ENCODE measurements around the gene PLK1. TPM values are rescaled to one million over a fixed set of nuclear protein-coding genes. Genes with fewer than 3 reads are reported as not detected.
A peak's percentile ranks its signal among the peaks of the same experiment; 100 is the strongest.

Gene PLK1
- polyA plus RNA-seq, 1 experiment, result 11.6 TPM

- ChIA-PET POLR2A (interaction anchor here (0.7 to 1.8 kb wide), 4 partner anchors 9 to 15 kb away, joined by 3 to 9 read pairs (median 6); no protein-coding TSS in a partner anchor), CTCF (interaction anchor here (1.5 to 3.9 kb wide), 3 partner anchors 11 to 838 kb away, joined by 3 to 15 read pairs (median 14); no protein-coding TSS in a partner anchor)
- H3K27me3 ChIP-seq (ENCODE audit: control insufficient read depth, insufficient read depth, low read length), result no peaks in the 10 kb centered on the region
- no peaks in the 10 kb centered on the region; the same call in 1 of the 2 replicates for H3K9me3 ChIP-seq (ENCODE audit: control insufficient read depth, insufficient read depth, low read length)
- no peak for DNase-seq (ENCODE audit: low read depth, low spot score)
- peak overlapping the region; percentile 67 for H3K4me3 ChIP-seq (ENCODE audit: low read depth, low read length)
- TF ChIP-seq CTCF (IDR thresholded peaks at IDR 0.05; ENCODE audit: low read depth, low read length), result no peak
- peak overlapping the region; percentile 31 for H3K27ac ChIP-seq (ENCODE audit: low read depth, low read length)
Observed at GRCh38 chr16:23679274-23679985, 741 bp downstream of the PLK1 start.

GRCh38 chr16:23679986-23680336 lies 1.3 kb downstream of the PLK1 start:
- CTCF ChIA-PET, result interaction anchor here (3.2 to 3.9 kb wide), 2 partner anchors 11 to 48 kb away, joined by 14 to 15 read pairs; no protein-coding TSS in a partner anchor
- H3K27ac ChIP-seq (ENCODE audit: low read depth, low read length), result peak overlapping the region; percentile 21
- H3K27me3 ChIP-seq (ENCODE audit: control insufficient read depth, insufficient read depth, low read length), result no peaks in the 10 kb centered on the region
- peak overlapping the region; percentile 67 for H3K4me3 ChIP-seq (ENCODE audit: low read depth, low read length)
- POLR2A ChIA-PET, result interaction anchor here (0.7 to 1.7 kb wide), 3 partner anchors 11 to 15 kb away, joined by 3 to 9 read pairs (median 3); no protein-coding TSS in a partner anchor
- no peak for TF ChIP-seq CTCF (IDR thresholded peaks at IDR 0.05; ENCODE audit: low read depth, low read length)
- no peaks in the 10 kb centered on the region; the same call in 1 of the 2 replicates for H3K9me3 ChIP-seq (ENCODE audit: control insufficient read depth, insufficient read depth, low read length)
- no peak for DNase-seq (ENCODE audit: low read depth, low spot score)

GRCh38 chr16:23682181-23682580 lies 3.5 kb downstream of the PLK1 start:
- CTCF ChIA-PET, result interaction anchor here (0.7 to 1.0 kb wide), 2 partner anchors 42 to 121 kb away, joined by 3 to 4 read pairs; no protein-coding TSS in a partner anchor
- POLR2A ChIA-PET, result no interaction called here
- no peak for DNase-seq (ENCODE audit: low read depth, low spot score)
- Histone ChIP-seq H3K4me3 (ENCODE audit: low read depth, low read length) (no peak overlapping the region), H3K27me3 (ENCODE audit: control insufficient read depth, insufficient read depth, low read length) (no peaks in the 10 kb centered on the region), H3K27ac (ENCODE audit: low read depth, low read length) (no peak overlapping the region), H3K9me3 (ENCODE audit: control insufficient read depth, insufficient read depth, low read length) (no peaks in the 10 kb centered on the region; the same call in 1 of the 2 replicates)
- TF ChIP-seq CTCF (IDR thresholded peaks at IDR 0.05; ENCODE audit: low read depth, low read length), result no peak

GRCh38 chr16:23683487-23683886 lies 4.8 kb downstream of the PLK1 start:
- no peaks in the 10 kb centered on the region; the same call in 1 of the 2 replicates for H3K9me3 ChIP-seq (ENCODE audit: control insufficient read depth, insufficient read depth, low read length)
- ChIA-PET CTCF (interaction anchor here (0.5 to 1.1 kb wide), 2 partner anchors 44 to 223 kb away, joined by 5 to 6 read pairs; no protein-coding TSS in a partner anchor), POLR2A (no interaction called here)
- no peak overlapping the region for H3K4me3 ChIP-seq (ENCODE audit: low read depth, low read length)
- no peak for DNase-seq (ENCODE audit: low read depth, low spot score)
- H3K27me3 ChIP-seq (ENCODE audit: control insufficient read depth, insufficient read depth, low read length), result no peaks in the 10 kb centered on the region
- no peak for TF ChIP-seq CTCF (IDR thresholded peaks at IDR 0.05; ENCODE audit: low read depth, low read length)
- H3K27ac ChIP-seq (ENCODE audit: low read depth, low read length), result no peak overlapping the region
